Endometrium (tissue), 2 donors: ENCODE results near the gene LONP2.
"Not testable (repeated sequence)": the region's sequence is repeated elsewhere in the genome, so short reads cannot be mapped to it uniquely, and the experiment has no call there.

Source experiments
- FAIRE-seq: peaks from 2 replicates; lab custom pipeline; 2012; peaks lifted over from hg19 to GRCh38; lab: Jason Lieb, UNC
- donor health status: control.
- donor health status: control.

LONP2 gene

GRCh38 chr16:48340054-48340453 is 96.0 kb downstream of the LONP2 start:
- no peak for FAIRE-seq

- FAIRE-seq: no peak
Observed at GRCh38 chr16:48342591-48342990, 98.5 kb downstream of the LONP2 start.

GRCh38 chr16:48347191-48347865 is 103.2 kb downstream of the LONP2 start:
- no peak for FAIRE-seq

DNA sequence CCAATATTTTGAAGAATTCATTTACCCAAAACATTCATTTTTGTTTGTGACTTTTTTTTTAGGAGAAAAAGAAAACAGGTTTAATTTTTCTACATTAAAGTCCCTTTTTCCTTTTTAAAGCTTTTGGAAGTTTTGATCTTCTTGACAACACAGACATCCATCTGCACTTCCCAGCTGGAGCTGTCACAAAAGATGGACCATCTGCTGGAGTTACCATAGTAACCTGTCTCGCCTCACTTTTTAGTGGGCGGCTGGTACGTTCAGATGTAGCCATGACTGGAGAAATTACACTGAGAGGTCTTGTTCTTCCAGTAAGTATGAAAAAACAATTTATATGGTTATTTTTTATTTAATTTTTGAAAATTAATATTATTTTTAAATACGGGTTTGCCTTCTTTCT is 103.9 kb downstream of the LONP2 start:
- FAIRE-seq: no peak

GRCh38 chr16:48350736-48351135 is 106.6 kb downstream of the LONP2 start:
- FAIRE-seq: no peak

DNA sequence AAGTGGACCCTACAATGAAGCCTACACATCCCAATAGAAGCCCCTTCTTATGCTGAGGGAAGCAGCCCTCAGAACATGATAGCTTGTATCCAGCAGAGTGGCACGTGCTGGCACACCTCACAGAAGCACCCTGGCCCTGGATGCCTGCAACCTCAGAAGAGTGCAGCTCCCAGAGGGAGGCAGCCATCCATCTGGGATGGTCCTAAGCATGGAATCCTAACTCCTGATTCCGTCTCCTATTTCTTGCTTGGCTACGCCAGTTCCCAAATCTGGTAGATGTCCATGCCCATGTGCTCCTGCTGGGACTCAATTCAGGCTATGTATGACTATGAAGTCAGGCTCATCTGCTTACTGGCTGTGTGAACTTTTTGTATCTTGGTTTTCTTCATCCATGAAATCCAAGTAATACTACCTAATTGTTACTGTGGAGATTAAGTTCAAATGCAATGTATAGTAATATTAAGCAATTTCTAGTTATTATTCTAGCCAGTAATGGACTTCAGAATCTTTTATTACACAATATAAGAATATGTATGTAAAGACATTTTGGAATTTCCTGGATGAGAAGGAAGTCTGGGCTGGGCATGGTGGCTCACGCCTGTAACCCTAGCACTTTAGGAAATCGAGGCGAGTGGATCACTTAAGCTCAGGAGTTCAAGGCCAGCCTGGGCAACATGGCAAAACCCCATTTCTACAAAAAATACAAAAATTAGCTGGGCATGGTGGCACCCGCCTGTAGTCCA is 108.7 kb downstream of the LONP2 start:
- no peak for FAIRE-seq

DNA sequence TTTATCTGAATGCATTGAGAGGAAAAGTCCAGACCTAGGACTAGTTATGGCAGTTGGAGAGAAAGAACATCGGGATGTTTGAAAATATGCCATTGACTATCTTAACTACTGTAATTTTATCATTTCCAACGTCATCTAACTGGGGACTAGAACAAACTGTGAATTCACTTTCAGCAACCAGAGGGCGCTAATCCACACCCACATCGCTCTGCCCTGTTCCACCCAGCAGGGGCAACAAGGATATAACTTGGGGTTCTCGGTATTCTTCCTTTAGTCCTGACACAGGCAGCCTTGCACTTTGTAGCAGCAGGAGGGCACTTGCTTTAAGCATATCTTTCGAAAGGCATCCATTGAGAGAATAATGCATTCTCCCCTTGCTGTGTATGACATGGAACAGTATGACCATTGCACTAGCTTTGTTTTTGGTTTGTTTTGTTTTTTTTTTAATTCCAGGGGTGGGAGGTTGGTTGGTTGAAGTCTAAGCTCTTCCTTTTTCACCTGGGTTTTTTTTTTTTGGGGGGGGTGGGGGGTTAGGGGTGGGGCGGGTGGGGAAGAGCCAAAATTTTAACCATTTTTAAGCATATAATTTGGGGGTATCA is 109.6 kb downstream of the LONP2 start:
- no peak for FAIRE-seq

DNA sequence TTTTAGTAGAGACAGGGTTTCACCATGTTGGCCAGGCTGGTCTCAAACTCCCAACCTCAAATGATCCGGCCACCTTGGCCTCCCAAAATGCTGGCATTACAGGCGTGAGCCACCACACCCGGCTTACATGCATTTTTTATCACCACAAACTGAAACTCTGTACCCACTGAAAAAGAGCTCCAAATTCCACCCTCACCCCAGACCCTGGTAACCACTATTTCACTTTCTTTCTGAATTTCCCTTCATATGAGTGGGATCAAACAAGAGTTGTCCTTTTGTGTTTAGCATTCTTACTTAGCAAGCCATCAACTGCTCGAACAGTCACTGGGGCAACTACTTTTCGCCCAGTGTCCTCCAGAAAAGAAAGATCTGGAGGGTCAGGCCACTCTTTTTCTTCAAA is 110.3 kb downstream of the LONP2 start:
- not testable (repeated sequence) for FAIRE-seq

GRCh38 chr16:48354877-48355855 is 111.1 kb downstream of the LONP2 start:
- no peak for FAIRE-seq

GRCh38 chr16:48356633-48357376 is 112.7 kb downstream of the LONP2 start:
- FAIRE-seq: no peak

DNA sequence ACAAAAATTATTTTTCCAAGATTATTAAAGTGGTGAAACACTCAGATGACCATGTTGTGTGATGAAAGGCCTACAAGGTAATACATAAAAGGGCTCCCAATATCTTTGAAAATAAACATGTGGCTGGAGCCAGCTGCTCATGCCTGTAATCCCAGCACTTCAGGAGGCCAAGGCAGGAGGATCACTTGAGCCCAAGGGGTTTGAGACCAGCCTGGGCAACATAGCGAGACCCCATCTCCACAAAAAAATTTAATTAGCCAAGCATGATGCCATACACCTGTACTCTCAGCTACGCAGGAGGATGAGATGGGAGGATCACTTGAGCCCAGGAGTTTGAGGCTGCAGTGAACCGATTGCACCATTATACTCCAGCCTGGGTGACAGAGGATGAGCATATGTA is 114.3 kb downstream of the LONP2 start:
- FAIRE-seq: no peak

DNA sequence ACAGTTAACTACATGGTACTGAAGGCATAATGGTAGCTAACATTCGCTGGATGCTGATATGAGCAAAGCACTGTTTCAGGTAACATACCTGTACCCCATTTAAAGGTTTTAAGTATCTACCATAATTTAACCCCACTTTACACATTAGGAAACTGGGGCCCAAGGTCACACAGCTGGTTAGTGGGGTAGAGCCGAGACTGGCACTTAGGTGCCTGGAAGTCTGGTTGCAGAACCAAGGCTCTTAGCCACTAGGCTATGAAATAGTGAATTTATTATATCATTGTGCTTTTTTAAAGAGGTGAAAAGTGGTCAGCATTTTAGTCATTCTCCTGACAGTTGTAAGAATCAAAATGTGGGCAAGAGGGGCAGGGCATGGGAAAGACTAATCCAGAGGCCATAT is 115.9 kb downstream of the LONP2 start:
- no peak for FAIRE-seq

DNA sequence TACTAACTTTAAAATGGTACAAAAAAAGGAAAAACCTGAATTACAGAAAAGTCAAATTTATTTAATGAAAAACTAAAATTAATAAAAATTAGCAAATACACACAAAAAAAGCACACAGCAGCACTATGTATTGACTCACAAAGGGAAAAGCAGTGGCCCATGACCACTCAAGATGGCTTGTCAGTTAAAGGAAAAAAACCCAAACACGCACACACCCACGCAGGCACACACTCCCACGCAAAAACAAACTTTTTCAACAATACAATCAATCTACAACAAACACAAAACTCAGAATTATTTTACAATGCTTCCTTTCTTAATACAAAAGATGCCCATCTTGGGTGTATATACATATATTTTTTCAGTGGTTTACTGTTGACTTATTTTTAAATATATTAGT is 116.9 kb downstream of the LONP2 start:
- FAIRE-seq: no peak

GRCh38 chr16:48361540-48362144 is 117.5 kb downstream of the LONP2 start:
- no peak for FAIRE-seq

GRCh38 chr16:48365025-48365600 is 121.0 kb downstream of the LONP2 start:
- FAIRE-seq: no peak

DNA sequence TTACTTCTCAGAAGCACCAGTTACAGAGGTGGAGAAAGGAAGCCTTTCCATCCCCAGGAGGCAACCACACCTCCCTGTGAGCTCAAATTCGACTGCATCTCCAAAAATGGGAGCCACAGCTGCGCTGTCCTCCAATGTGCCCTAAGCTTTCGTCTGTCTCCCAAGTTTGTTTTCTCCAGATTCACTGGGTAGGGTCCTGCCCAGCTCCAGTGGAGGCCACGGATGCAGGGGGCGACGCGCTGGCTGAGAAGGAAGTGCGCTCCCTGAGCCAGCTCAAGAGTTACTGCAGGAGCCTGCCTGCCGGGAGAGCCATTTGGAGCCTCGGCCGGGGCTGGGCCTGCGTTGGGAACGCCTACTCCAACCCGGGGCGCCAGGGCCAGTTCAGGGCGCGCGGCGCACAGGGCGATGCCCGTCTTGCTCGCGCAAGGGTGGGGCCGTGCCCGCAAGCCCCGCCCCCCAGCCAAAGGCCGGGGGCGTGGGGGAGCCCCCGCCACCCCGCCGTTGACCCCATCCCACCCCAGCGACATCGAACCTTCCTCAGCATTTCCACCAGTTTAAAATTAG is 121.6 kb downstream of the LONP2 start:
- no peak for FAIRE-seq

DNA sequence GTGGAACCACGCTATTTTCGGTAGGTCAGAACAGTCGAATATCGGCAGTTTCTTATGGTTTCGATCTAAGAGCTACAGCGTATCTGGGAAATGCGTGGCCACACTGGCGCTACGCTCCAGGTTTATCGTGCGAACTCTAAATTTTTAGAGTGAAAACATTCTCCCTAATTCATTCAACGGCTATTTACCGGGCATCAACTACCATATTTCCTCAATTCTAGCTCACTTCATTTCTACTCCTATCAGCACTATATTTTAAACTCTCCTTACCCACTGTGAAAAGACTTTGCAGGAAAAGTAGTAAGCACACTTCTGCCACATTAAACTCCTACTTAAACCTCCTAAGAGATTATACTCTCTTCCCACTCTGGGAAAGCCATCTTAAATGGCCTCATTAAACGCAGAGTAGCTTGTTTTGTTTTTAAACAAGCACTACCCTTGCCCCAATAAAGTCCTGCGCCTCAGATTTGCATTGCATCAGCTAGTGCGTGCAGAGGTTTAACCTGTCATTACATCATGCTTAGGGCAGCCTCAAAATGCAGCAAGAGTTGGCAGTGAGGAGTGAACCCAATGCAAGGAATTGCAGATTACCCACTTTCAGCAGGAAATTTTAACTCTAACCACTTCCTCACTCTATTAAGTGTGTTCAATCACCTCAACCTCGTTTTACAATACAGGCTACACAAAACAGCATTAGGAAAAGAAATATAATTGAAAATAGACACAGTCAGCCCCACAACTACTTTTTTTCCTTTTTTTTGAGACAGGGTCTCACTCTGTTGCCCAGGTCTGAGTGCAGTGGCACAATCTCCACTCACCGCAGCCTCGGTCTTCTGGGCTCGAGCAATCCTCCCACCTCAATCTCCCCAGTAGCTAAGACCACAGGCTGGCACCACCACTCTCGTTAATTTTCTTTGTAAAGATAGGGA is 122.3 kb downstream of the LONP2 start:
- no peak for FAIRE-seq

GRCh38 chr16:48367441-48368049 is 123.4 kb downstream of the LONP2 start:
- FAIRE-seq: no peak

DNA sequence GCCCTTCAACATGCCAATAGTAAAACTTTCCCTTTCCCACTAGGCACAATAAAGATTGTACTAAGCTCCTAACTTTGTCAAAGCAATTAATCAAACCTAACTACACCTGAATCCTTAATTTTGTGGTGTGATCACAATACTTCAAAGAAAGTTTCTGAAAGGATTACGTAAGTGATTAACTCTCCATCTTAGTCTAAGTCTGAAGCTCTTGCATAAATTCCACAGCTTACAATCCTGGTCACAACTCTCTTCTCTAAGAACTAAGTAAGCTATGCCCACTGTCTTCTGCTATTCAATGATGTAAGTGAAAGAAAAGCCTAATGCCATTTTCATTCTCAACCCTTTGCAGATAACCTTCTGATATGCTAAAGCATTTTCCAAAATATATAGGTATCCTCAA is 125.7 kb downstream of the LONP2 start:
- no peak for FAIRE-seq
